Coronary artery (tissue), 2 donors: ENCODE data around the gene FANCI.
A peak's percentile ranks its signal among the peaks of the same experiment; 100 is the strongest.
"Not testable (repeated sequence)": the region's sequence is repeated elsewhere in the genome, so short reads cannot be mapped to it uniquely, and the experiment has no call there.

ENCODE experiments used
- DNase-seq: peaks from one replicate; pipeline ENCODE4 v3.0.0-alpha.2; 2017; ENCODE audit warnings: low spot score
- H3K27ac ChIP-seq, 2 donors: fragments of 200-600 bp; sonication (generic); one replicate each; pipeline ENCODE4 v1.5.1; 2016 to 2019
- H3K4me3 ChIP-seq: fragments of 200-600 bp; sonication (generic); 2 replicates; pipeline ENCODE4 v1.5.1; 2016; ENCODE audit warnings: mild to moderate bottlenecking, moderate library complexity
- CTCF ChIP-seq: fragments of 200-600 bp; sonication (generic); IDR thresholded peaks from one replicate; pipeline ENCODE4 v1.5.1; 2019; ENCODE audit warnings: antibody characterized with exemption

The FANCI gene

GRCh38 chr15:89243046-89243690 is 611 bp upstream of the FANCI start:
- Histone ChIP-seq H3K27ac (peak overlapping the region in 1 of 2 donors; percentile 62), H3K4me3 (peak overlapping the region; percentile 74)
- no peak for TF ChIP-seq CTCF
- DNase-seq = no peak

GRCh38 chr15:89244574-89244903 is 760 bp downstream of the FANCI start:
- Histone ChIP-seq H3K4me3 (peak overlapping the region; percentile 74), H3K27ac (no peak overlapping the region)
- DNase-seq = no peak
- TF ChIP-seq CTCF = no peak

- DNase-seq = no peak
- TF ChIP-seq CTCF = no peak
- Histone ChIP-seq H3K27ac (no peak overlapping the region), H3K4me3 (no peak overlapping the region)
Observed at GRCh38 chr15:89247446-89247845, 3.7 kb downstream of the FANCI start.

- Histone ChIP-seq H3K27ac (no peak overlapping the region), H3K4me3 (no peak overlapping the region)
- no peak for TF ChIP-seq CTCF
- DNase-seq = no peak
Observed at GRCh38 chr15:89248584-89248983, 4.8 kb downstream of the FANCI start.

- DNase-seq, H3K27ac ChIP-seq, H3K4me3 ChIP-seq: not testable (repeated sequence)
Observed at GRCh38 chr15:89250142-89250541, 6.4 kb downstream of the FANCI start.

- H3K4me3 ChIP-seq, H3K27ac ChIP-seq, DNase-seq: not testable (repeated sequence)
Observed at GRCh38 chr15:89277281-89277680, 33.5 kb downstream of the FANCI start.

- Histone ChIP-seq H3K4me3 (no peak overlapping the region), H3K27ac (no peak overlapping the region)
- no peak for TF ChIP-seq CTCF
- DNase-seq = no peak
Observed at GRCh38 chr15:89278307-89278706, 34.5 kb downstream of the FANCI start.

- no peak for TF ChIP-seq CTCF
- Histone ChIP-seq H3K27ac (no peak overlapping the region), H3K4me3 (no peak overlapping the region)
- no peak for DNase-seq
Observed at GRCh38 chr15:89282631-89283030, 38.9 kb downstream of the FANCI start.
